DMS53 treated with DMSO at 0.1 percent for 48 hours (cell line): Measurements from ENCODE around the gene PIP5K1B.

Source experiments
- DNase-seq: peaks from one replicate; lab custom pipeline; 2025; ENCODE audit not compliant: unreplicated experiment; lab: John Stamatoyannopoulos, UW

PIP5K1B gene

GRCh38 chr9:68707801-68708488, 2.9 kb downstream of the PIP5K1B start:
- no peak for DNase-seq

GRCh38 chr9:68708513-68708912, 3.5 kb downstream of the PIP5K1B start:
- DNase-seq = no peak

GRCh38 chr9:68709291-68710110, 4.5 kb downstream of the PIP5K1B start:
- DNase-seq = no peak

GRCh38 chr9:68710111-68710471, 5.1 kb downstream of the PIP5K1B start:
- DNase-seq = no peak

GRCh38 chr9:68711281-68711680, 6.2 kb downstream of the PIP5K1B start:
- DNase-seq = peak; percentile 13

- no peak for DNase-seq
Measured at GRCh38 chr9:68711932-68712331, 6.9 kb downstream of the PIP5K1B start.

GRCh38 chr9:68714416-68715180, 9.6 kb downstream of the PIP5K1B start:
- no peak for DNase-seq

- DNase-seq = no peak
Measured at GRCh38 chr9:68715181-68715456, 10.1 kb downstream of the PIP5K1B start.

GRCh38 chr9:68717552-68718443, 12.8 kb downstream of the PIP5K1B start:
- no peak for DNase-seq

GRCh38 chr9:68719847-68720246, 14.8 kb downstream of the PIP5K1B start:
- no peak for DNase-seq

- no peak for DNase-seq
Measured at GRCh38 chr9:68720656-68721313, 15.7 kb downstream of the PIP5K1B start.

GRCh38 chr9:68721666-68722330, 16.8 kb downstream of the PIP5K1B start:
- DNase-seq = no peak

- no peak for DNase-seq
Measured at GRCh38 chr9:68725070-68725469, 20.0 kb downstream of the PIP5K1B start.

GRCh38 chr9:68726489-68726888, 21.4 kb downstream of the PIP5K1B start:
- DNase-seq = no peak

GRCh38 chr9:68727636-68728035, 22.6 kb downstream of the PIP5K1B start:
- no peak for DNase-seq

GRCh38 chr9:68728731-68729130, 23.7 kb downstream of the PIP5K1B start:
- DNase-seq = no peak

- DNase-seq = no peak
Measured at GRCh38 chr9:68730570-68731235, 25.7 kb downstream of the PIP5K1B start.

GRCh38 chr9:68731857-68732256, 26.8 kb downstream of the PIP5K1B start:
- no peak for DNase-seq

GRCh38 chr9:68732405-68733020, 27.5 kb downstream of the PIP5K1B start:
- no peak for DNase-seq
